GM12878 (cell line): ENCODE data around the gene KBTBD13. TPM values are rescaled to one million over a fixed set of nuclear protein-coding genes. Genes with fewer than 3 reads are reported as not detected.

ENCODE experiments used
- ATAC-seq: fragments of 200-7000 bp; cut with Tn5 transposase; 3 replicates; pipeline ENCODE4 v1.9.1; 2020; ENCODE audit warnings: mild to moderate bottlenecking, moderate library complexity
- BruUV-seq: library from RNA; stranded (reverse); fragments of 400-500 nt; replicated peaks from 2 replicates; lab custom pipeline; 2021; lab: Mats Ljungman, UMichigan
- CTCF ChIA-PET: fragments of 300-600 bp; sonication (Branson Sonifier 250); formaldehyde crosslinking; extraction: SDS; loops from one replicate; lab custom pipeline; 2021; ENCODE audit warnings: inconsistent platforms; lab: Yijun Ruan, JAX
- POLR2A ChIA-PET: fragments of 350-600 bp; formaldehyde crosslinking; extraction: SDS; loops from one replicate; lab custom pipeline; 2021; ENCODE audit warnings: inconsistent platforms; lab: Charles Lee
- RAD21 ChIA-PET: fragments of 300-600 bp; sonication (Branson Sonifier 250); formaldehyde crosslinking; loops from one replicate; lab custom pipeline; 2023; ENCODE audit warnings: antibody characterized with exemption; ENCODE audit not compliant: unreplicated experiment; lab: Charles Lee
- SMC1A ChIA-PET: fragments of 300-600 bp; sonication (Branson Sonifier 250); formaldehyde crosslinking; loops from one replicate; lab custom pipeline; 2023; ENCODE audit not compliant: unreplicated experiment, uncharacterized antibody; lab: Charles Lee
- DNase-seq: peaks from one replicate; pipeline ENCODE4 v3.0.0-alpha.2; 2011; ENCODE audit warnings: low read depth, low spot score
- FAIRE-seq: peaks from 3 replicates; lab custom pipeline; 2011; peaks lifted over from hg19 to GRCh38; lab: Jason Lieb, UNC
- H2AFZ ChIP-seq: 2 replicates; pipeline ENCODE4 v1.6.0; 2011; ENCODE audit warnings: low read depth, low read length, control low read depth; ENCODE audit not compliant: control insufficient read depth
- H3K27ac ChIP-seq: 2 replicates; pipeline ENCODE4 v1.5.1; 2011; ENCODE audit warnings: control low read depth; ENCODE audit not compliant: control insufficient read depth, insufficient read depth
- H3K27me3 ChIP-seq, 2 experiments: replicated peaks in 1 of 2; 2 replicates each; pipeline versions ENCODE4 v1.6.0 to v1.6.1; 2011; ENCODE audit warnings: low read length in 1 of 2; ENCODE audit not compliant: control insufficient read depth in 2 of 2, insufficient read depth in 2 of 2
- H3K36me3 ChIP-seq, 2 experiments: 2 replicates each; pipeline ENCODE4 v1.5.1; 2011; ENCODE audit warnings: low read length in 1 of 2; ENCODE audit not compliant: control insufficient read depth in 2 of 2, insufficient read depth in 2 of 2
- H3K4me1 ChIP-seq: 2 replicates; pipeline ENCODE4 v1.6.1; 2011; ENCODE audit warnings: mild to moderate bottlenecking, low read length, moderate library complexity, mixed read lengths; ENCODE audit not compliant: control insufficient read depth, insufficient read depth
- H3K4me2 ChIP-seq: 2 replicates; pipeline ENCODE4 v1.6.0; 2011; ENCODE audit warnings: control low read depth; ENCODE audit not compliant: control insufficient read depth, insufficient read depth
- H3K4me3 ChIP-seq: fragments of 200-600 bp; sonication (generic); 2 replicates; pipeline ENCODE4 v1.5.1; 2016
- H3K79me2 ChIP-seq: 2 replicates; pipeline ENCODE4 v1.6.0; 2011; ENCODE audit warnings: low read length; ENCODE audit not compliant: control insufficient read depth, insufficient read depth
- H3K9ac ChIP-seq: 2 replicates; pipeline ENCODE4 v1.8.0; 2011; ENCODE audit warnings: low read length, control low read depth, mixed read lengths; ENCODE audit not compliant: control insufficient read depth, insufficient read depth
- H3K9me3 ChIP-seq: replicated peaks from 3 replicates; pipeline ENCODE4 v1.5.1; 2011; ENCODE audit warnings: mild to moderate bottlenecking, low read length; ENCODE audit not compliant: control insufficient read depth, insufficient read depth
- H4K20me1 ChIP-seq: 2 replicates; pipeline ENCODE4 v1.6.0; 2011; ENCODE audit not compliant: control insufficient read depth, insufficient read depth
- EZH2 ChIP-seq: IDR thresholded peaks from 2 replicates; pipeline ENCODE4 v1.6.1; 2012; ENCODE audit warnings: low read depth, mild to moderate bottlenecking, control low read depth, inconsistent platforms, low read length, borderline replicate concordance; ENCODE audit not compliant: control insufficient read depth
- LARP7 ChIP-seq: fragments of 450-650 bp; IDR thresholded peaks from 2 replicates; pipeline ENCODE4 v1.6.1; 2017; ENCODE audit warnings: mild to moderate bottlenecking
- PAX5 ChIP-seq: IDR thresholded peaks from 2 replicates; pipeline ENCODE4 v1.6.1; 2011; ENCODE audit warnings: low read depth, low read length, borderline replicate concordance
- SIX5 ChIP-seq: IDR thresholded peaks from 2 replicates; pipeline ENCODE4 v1.6.1; 2011; ENCODE audit warnings: mild to moderate bottlenecking, low read depth, low read length, moderate library complexity; ENCODE audit not compliant: severe bottlenecking
- SMC3 ChIP-seq: IDR thresholded peaks from 2 replicates; pipeline ENCODE4 v1.6.1; 2011; ENCODE audit warnings: low read length, improper control_type of control experiment, borderline replicate concordance
- SUPT20H ChIP-seq: IDR thresholded peaks from 2 replicates; pipeline ENCODE4 v1.6.1; 2011; ENCODE audit warnings: low read depth, mild to moderate bottlenecking, low read length, moderate library complexity, borderline replicate concordance; ENCODE audit not compliant: control insufficient read depth
- TARDBP ChIP-seq: IDR thresholded peaks from 2 replicates; pipeline ENCODE4 v1.6.1; 2016; ENCODE audit warnings: borderline replicate concordance
- TBL1XR1 ChIP-seq: IDR thresholded peaks from 2 replicates; pipeline ENCODE4 v1.6.1; 2012; ENCODE audit warnings: low read depth, low read length, improper control_type of control experiment
- ZNF24 ChIP-seq: fragments of 450-650 bp; IDR thresholded peaks from 2 replicates; pipeline ENCODE4 v1.6.1; 2017; ENCODE audit warnings: antibody characterized with exemption, mild to moderate bottlenecking
- ZZZ3 ChIP-seq: IDR thresholded peaks from 2 replicates; pipeline ENCODE4 v1.6.1; 2011; ENCODE audit warnings: low read depth; ENCODE audit not compliant: control insufficient read depth, insufficient read length
- WGBS: methylation state at CpG from one replicate; pipeline ENCODE4 v1.1.6; 2016; ENCODE audit warnings: low lambda C conversion rate; ENCODE audit not compliant: insufficient replicate concordance, insufficient coverage; ENCODE audit errors: missing lambda C conversion rate; 5-methylcytosine and 5-hydroxymethylcytosine counted together
- in situ Hi-C: fragments of 300-500 bp; cut with MboI; formaldehyde crosslinking; loops from 9 replicates; pipeline ENCODE4 v1.14.3; 2018; ENCODE audit warnings: mixed read lengths
- intact Hi-C: fragments of 100-400 bp; cut with micrococcal nuclease; formaldehyde crosslinking; loops from one replicate; pipeline ENCODE4 v1.14.2; 2022; ENCODE audit not compliant: unreplicated experiment
- polyA plus RNA-seq, 11 experiments: library from polyadenylated mRNA; depleted of rRNA in 4 of 11; unstranded in 6 of 11; stranded (reverse) in 5 of 11; fragments of >200 nt; fragmentation: Nextera tagmentation in 4 of 11; fragmentation: Illumina TruSeq in 1 of 11; extraction: Ambion mirVana in 4 of 11; extraction: Trizol in 1 of 11; gene quantifications; 1 replicate in 1 of 11; 2 replicates in 10 of 11; pipeline versions ENCODE4 v1.2.1 to v1.2.3, GENCODE V29; 2011 to 2016; ENCODE audit warnings: inconsistent platforms in 2 of 11, missing spikeins in 2 of 11, low read depth in 1 of 11
- total RNA-seq, 4 experiments: library from RNA; depleted of rRNA in 3 of 4; stranded (reverse); fragments of >200 nt in 3 of 4; fragmentation: Illumina TruSeq in 1 of 4; extraction: Trizol in 1 of 4; gene quantifications; 2 replicates each; pipeline versions ENCODE4 v1.2.1 to v1.2.3, GENCODE V29; 2013 to 2021
- TF ChIP-seq, protein P1 (sequence below), 3 experiments: IDR thresholded peaks in 2 of 3; conservative IDR thresholded peaks in 1 of 3; 2 replicates each; pipeline ENCODE4 v1.5.1; 2011; ENCODE audit warnings: low read depth in 3 of 3, low read length in 3 of 3, mild to moderate bottlenecking in 3 of 3, control low read depth in 2 of 3, moderate library complexity in 2 of 3, inconsistent platforms in 1 of 3, mixed read lengths in 1 of 3; ENCODE audit not compliant: control insufficient read depth in 2 of 3, insufficient read depth in 1 of 3; ENCODE audit errors: extremely low read depth in 1 of 3
- TF ChIP-seq, protein P2 (sequence below): fragments of 450-650 bp; IDR thresholded peaks from 2 replicates; pipeline ENCODE4 v1.6.1; 2017; ENCODE audit warnings: borderline replicate concordance

Gene KBTBD13
- total and polyA plus RNA-seq, 10 of the 15 experiments (the other 5 are each of a cell fraction or from before 2014, with no cell fraction given): 0.06 TPM; not detected in 9

DNA sequence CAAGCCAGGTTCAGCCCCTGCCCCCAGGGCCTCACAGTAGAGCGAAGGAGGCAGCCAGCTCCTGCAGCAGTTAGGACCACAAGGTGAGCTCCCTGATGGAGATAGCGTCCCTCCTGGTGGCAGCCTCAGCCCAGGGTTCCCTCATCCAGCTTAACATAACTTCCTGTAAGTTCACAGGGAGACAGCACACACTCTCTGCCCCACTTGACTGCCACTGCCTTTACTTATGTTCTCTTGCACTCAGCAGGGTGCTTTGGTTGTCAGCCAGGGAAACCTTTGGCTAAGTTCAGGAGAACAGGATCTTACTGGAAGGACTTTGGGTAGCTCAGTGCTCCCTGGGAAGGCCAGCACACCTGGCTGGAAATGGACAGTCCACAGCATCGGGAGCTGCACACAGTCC lies 10.9 kb downstream of the KBTBD13 start:
- no peaks in the 10 kb centered on the region for H3K9me3 ChIP-seq
- intact Hi-C loops (loop anchor here (10.0 kb wide), 1 partner anchor 353 kb away; no protein-coding TSS in a partner anchor), in situ Hi-C loops (no loop called here)
- H3K36me3 ChIP-seq: no peaks in the 10 kb centered on the region
- ChIA-PET SMC1A (interaction anchor here (1.1 to 1.8 kb wide), 3 partner anchors 32 to 53 kb away, joined by 4 to 7 read pairs (median 5); no protein-coding TSS in a partner anchor), RAD21 (interaction anchor here (0.6 to 1.6 kb wide), 4 partner anchors 25 to 356 kb away, joined by 3 to 4 read pairs (median 3); no protein-coding TSS in a partner anchor), POLR2A (no interaction called here), CTCF (interaction anchor here (1.0 to 2.6 kb wide), 7 partner anchors 14 to 356 kb away, joined by 3 to 8 read pairs (median 5); no protein-coding TSS in a partner anchor)
- peaks cover 0 to 6% of the 10 kb centered on the region in 2 experiments; a peak in 1 of 4 replicates for H3K27me3 ChIP-seq
- no TSS peak for BruUV-seq
- DNase-seq (no peak), ATAC-seq (no peak), FAIRE-seq (no peak)
- H3K4me3 ChIP-seq: no peak overlapping the region
- no peak overlapping the region for H3K4me2 ChIP-seq
- no peaks in the 10 kb centered on the region for H3K79me2 ChIP-seq
- H3K4me1 ChIP-seq: no peaks in the 10 kb centered on the region
- 64% methylated on average over 3 of the region's 3 CpGs for WGBS
- H2AFZ ChIP-seq: no peak overlapping the region
- TF ChIP-seq, protein P1, sequence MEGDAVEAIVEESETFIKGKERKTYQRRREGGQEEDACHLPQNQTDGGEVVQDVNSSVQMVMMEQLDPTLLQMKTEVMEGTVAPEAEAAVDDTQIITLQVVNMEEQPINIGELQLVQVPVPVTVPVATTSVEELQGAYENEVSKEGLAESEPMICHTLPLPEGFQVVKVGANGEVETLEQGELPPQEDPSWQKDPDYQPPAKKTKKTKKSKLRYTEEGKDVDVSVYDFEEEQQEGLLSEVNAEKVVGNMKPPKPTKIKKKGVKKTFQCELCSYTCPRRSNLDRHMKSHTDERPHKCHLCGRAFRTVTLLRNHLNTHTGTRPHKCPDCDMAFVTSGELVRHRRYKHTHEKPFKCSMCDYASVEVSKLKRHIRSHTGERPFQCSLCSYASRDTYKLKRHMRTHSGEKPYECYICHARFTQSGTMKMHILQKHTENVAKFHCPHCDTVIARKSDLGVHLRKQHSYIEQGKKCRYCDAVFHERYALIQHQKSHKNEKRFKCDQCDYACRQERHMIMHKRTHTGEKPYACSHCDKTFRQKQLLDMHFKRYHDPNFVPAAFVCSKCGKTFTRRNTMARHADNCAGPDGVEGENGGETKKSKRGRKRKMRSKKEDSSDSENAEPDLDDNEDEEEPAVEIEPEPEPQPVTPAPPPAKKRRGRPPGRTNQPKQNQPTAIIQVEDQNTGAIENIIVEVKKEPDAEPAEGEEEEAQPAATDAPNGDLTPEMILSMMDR (IDR thresholded peaks at IDR 0.05 in 2 of 3, conservative IDR thresholded peaks at IDR 0.05 in 1 of 3; ENCODE audit: control insufficient read depth in 2 of 3, extremely low read depth in 1 of 3, insufficient read depth in 1 of 3, low read depth in 3 of 3, low read length in 3 of 3): no peak
- TF ChIP-seq ZZZ3 (no peak), SUPT20H (no peak), SIX5 (no peak), LARP7 (no peak), TARDBP (no peak), ZNF24 (no peak), TBL1XR1 (no peak), EZH2 (no peak), PAX5 (no peak), SMC3 (no peak)
- TF ChIP-seq, protein P2, sequence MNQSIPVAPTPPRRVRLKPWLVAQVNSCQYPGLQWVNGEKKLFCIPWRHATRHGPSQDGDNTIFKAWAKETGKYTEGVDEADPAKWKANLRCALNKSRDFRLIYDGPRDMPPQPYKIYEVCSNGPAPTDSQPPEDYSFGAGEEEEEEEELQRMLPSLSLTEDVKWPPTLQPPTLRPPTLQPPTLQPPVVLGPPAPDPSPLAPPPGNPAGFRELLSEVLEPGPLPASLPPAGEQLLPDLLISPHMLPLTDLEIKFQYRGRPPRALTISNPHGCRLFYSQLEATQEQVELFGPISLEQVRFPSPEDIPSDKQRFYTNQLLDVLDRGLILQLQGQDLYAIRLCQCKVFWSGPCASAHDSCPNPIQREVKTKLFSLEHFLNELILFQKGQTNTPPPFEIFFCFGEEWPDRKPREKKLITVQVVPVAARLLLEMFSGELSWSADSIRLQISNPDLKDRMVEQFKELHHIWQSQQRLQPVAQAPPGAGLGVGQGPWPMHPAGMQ: no peak
- no peak overlapping the region for H3K9ac ChIP-seq
- H3K27ac ChIP-seq: no peak overlapping the region
- H4K20me1 ChIP-seq: no peaks in the 10 kb centered on the region
